ENCODE measurements around the gene MTHFD1L.

MTHFD1L gene

GRCh38 chr6:151044465-151045441 lies 179.3 kb downstream of the MTHFD1L start:
- no peak for TF ChIP-seq CTCF (conservative IDR thresholded peaks at IDR 0.05)
- H3K27ac ChIP-seq, result peak overlapping the region; percentile 81

DNA sequence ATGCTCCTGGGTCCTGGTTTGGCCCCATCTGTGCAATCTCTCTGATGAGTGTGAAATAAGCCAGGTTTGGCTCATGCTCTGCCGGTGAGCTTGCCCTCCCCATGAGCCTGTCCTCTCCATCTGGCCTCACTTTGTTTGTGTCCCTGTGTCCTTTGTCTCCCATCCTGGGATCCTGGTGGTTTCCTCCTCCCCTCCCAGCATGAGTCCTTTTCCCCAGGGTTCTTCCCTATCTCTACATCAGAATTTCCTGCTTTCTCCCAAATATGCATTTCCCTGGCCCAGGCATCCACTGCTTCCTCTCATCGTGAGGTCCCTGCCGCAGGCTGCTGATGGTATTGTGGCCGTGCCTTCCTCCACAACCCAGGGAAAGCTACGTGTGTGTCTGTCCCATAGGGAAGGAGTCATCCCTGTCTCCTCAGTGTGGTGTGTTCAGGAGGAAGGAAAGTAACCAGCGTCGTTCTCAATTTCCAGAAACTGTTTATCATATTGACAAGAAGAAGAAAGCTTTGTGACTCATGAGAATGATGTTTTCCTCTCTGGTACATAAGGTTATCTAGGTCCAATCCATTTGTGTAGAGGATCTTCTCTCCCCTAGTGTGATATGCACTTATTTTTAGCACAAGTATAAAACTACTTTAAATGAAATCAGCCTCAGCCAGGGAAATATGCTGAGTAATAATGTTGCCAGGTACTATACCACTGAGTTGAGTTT lies 180.2 kb downstream of the MTHFD1L start:
- peak overlapping the region; percentile 81 for H3K27ac ChIP-seq

GRCh38 chr6:151051164-151051563 lies 185.7 kb downstream of the MTHFD1L start:
- TF ChIP-seq CTCF (conservative IDR thresholded peaks at IDR 0.05), result no peak
- no peak overlapping the region for H3K27ac ChIP-seq

- TF ChIP-seq CTCF (conservative IDR thresholded peaks at IDR 0.05), result no peak
- peak overlapping the region; percentile 11; the same call in 1 of the 2 replicates for H3K27ac ChIP-seq
These were observed 186.6 kb downstream of the MTHFD1L start for GRCh38 chr6:151052021-151052646.

GRCh38 chr6:151054306-151054705 lies 188.8 kb downstream of the MTHFD1L start:
- no peak overlapping the region for H3K27ac ChIP-seq
- TF ChIP-seq CTCF (conservative IDR thresholded peaks at IDR 0.05), result no peak

GRCh38 chr6:151056230-151056907 lies 190.9 kb downstream of the MTHFD1L start:
- no peak for TF ChIP-seq CTCF (conservative IDR thresholded peaks at IDR 0.05)
- H3K27ac ChIP-seq, result peak overlapping the region; percentile 69

DNA sequence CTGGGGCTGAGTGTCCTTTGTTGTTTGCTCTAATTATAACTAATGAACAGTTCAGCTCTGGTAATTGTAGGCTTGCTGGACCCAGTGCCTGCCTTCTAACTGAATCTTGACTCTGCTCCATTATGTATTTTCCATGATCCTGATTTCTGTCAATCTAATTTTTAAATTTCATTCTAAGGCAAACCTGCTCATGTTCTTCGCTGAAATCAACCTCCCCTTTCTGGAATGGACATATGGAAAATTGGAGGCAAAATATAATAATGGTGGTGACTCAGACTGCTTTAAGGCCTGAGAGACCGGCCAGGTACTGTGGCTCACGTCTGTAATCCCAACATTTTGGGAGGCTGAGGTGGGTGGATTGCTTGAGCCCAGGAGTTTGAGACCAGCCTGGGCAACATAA lies 191.6 kb downstream of the MTHFD1L start:
- no peak for TF ChIP-seq CTCF (conservative IDR thresholded peaks at IDR 0.05)
- H3K27ac ChIP-seq, result peak overlapping the region; percentile 69
